ENCODE measurements around the gene ZNF493. TPM values are rescaled to one million over a fixed set of nuclear protein-coding genes. Genes with fewer than 3 reads are reported as not detected.

The ZNF493 gene
- total and polyA plus RNA-seq, 3 experiments from 2014 or later = 13.3 to 15.7 (median 15.1) TPM

- peaks cover 0 to 12% (median 0%) of the 10 kb centered on the region in 5 donors for H3K9me3 Mint-ChIP-seq
- ChIA-PET POLR2A (no interaction called here), CTCF (interaction anchor here (1.7 kb wide), 1 partner anchor 9 kb away, joined by 4 read pairs; no protein-coding TSS in a partner anchor)
- no peak overlapping the region for H3K27ac Mint-ChIP-seq
- no peak overlapping the region for H3K4me3 Mint-ChIP-seq
- peaks cover 57 to 74% (median 70%) of the 10 kb centered on the region in 3 donors for H3K4me1 Mint-ChIP-seq
- DNase-seq = no peak
- H3K27me3 Mint-ChIP-seq = no peaks in the 10 kb centered on the region
- H3K36me3 ChIP-seq (ENCODE audit: insufficient read depth, low read length) = peaks cover 11% of the 10 kb centered on the region
- peaks cover 20% of the 10 kb centered on the region for H3K4me1 ChIP-seq (ENCODE audit: insufficient read depth, low read length)
- H3K27ac ChIP-seq (ENCODE audit: low read depth, low read length) = no peak overlapping the region
- no peak overlapping the region for H3K4me3 ChIP-seq (ENCODE audit: low read length)
- peaks cover 4% of the 10 kb centered on the region for H3K9me3 ChIP-seq (ENCODE audit: low read length)
- H3K36me3 Mint-ChIP-seq = peaks cover 36 to 65% (median 52%) of the 10 kb centered on the region in 3 donors
- H3K27me3 ChIP-seq (ENCODE audit: insufficient read depth, low read length, poor library complexity, severe bottlenecking) = no peaks in the 10 kb centered on the region
These were observed 5.5 kb downstream of the ZNF493 start for GRCh38 chr19:21402303-21402985.

- peaks cover 51 to 81% (median 78%) of the 10 kb centered on the region in 3 donors for H3K36me3 Mint-ChIP-seq
- ChIA-PET CTCF (no interaction called here), POLR2A (no interaction called here)
- Histone ChIP-seq H3K4me1 (ENCODE audit: insufficient read depth, low read length) (no peaks in the 10 kb centered on the region), H3K4me3 (ENCODE audit: low read length) (no peak overlapping the region), H3K27me3 (ENCODE audit: insufficient read depth, low read length, poor library complexity, severe bottlenecking) (no peaks in the 10 kb centered on the region), H3K36me3 (ENCODE audit: insufficient read depth, low read length) (peaks cover 11% of the 10 kb centered on the region), H3K27ac (ENCODE audit: low read depth, low read length) (no peak overlapping the region), H3K9me3 (ENCODE audit: low read length) (peaks cover 5% of the 10 kb centered on the region)
- no peak overlapping the region for H3K27ac Mint-ChIP-seq
- peaks cover 14 to 57% (median 31%) of the 10 kb centered on the region in 5 donors for H3K9me3 Mint-ChIP-seq
- H3K4me1 Mint-ChIP-seq = peaks cover 4 to 8% (median 8%) of the 10 kb centered on the region in 3 donors
- H3K4me3 Mint-ChIP-seq = no peak overlapping the region
- DNase-seq = no peak
- no peaks in the 10 kb centered on the region for H3K27me3 Mint-ChIP-seq
These were observed 13.2 kb downstream of the ZNF493 start for GRCh38 chr19:21410166-21410565.

- no peak overlapping the region for H3K27ac ChIP-seq (ENCODE audit: low read depth, low read length)
- ChIA-PET CTCF (no interaction called here), POLR2A (no interaction called here)
- H3K36me3 ChIP-seq (ENCODE audit: insufficient read depth, low read length) = no peaks in the 10 kb centered on the region
- H3K27me3 ChIP-seq (ENCODE audit: insufficient read depth, low read length, poor library complexity, severe bottlenecking) = no peaks in the 10 kb centered on the region
- no peak overlapping the region for H3K4me3 ChIP-seq (ENCODE audit: low read length)
- no peaks in the 10 kb centered on the region for H3K27me3 Mint-ChIP-seq
- peaks cover 43% of the 10 kb centered on the region for H3K9me3 ChIP-seq (ENCODE audit: low read length)
- no peak for DNase-seq
- no peak overlapping the region for H3K27ac Mint-ChIP-seq
- no peaks in the 10 kb centered on the region for H3K4me1 Mint-ChIP-seq
- peaks cover 71 to 96% (median 91%) of the 10 kb centered on the region in 5 donors for H3K9me3 Mint-ChIP-seq
- no peaks in the 10 kb centered on the region for H3K4me1 ChIP-seq (ENCODE audit: insufficient read depth, low read length)
- H3K4me3 Mint-ChIP-seq = no peak overlapping the region
- peaks cover 14 to 74% (median 71%) of the 10 kb centered on the region in 3 donors for H3K36me3 Mint-ChIP-seq
These were observed 25.3 kb downstream of the ZNF493 start for GRCh38 chr19:21422244-21422643.

GRCh38 chr19:21423057-21424041 lies 26.4 kb downstream of the ZNF493 start:
- Histone ChIP-seq H3K27ac (ENCODE audit: low read depth, low read length) (no peak overlapping the region), H3K4me3 (ENCODE audit: low read length) (no peak overlapping the region), H3K27me3 (ENCODE audit: insufficient read depth, low read length, poor library complexity, severe bottlenecking) (no peaks in the 10 kb centered on the region), H3K36me3 (ENCODE audit: insufficient read depth, low read length) (no peaks in the 10 kb centered on the region), H3K9me3 (ENCODE audit: low read length) (peaks cover 43% of the 10 kb centered on the region), H3K4me1 (ENCODE audit: insufficient read depth, low read length) (no peaks in the 10 kb centered on the region)
- Mint-ChIP-seq H3K27me3 (no peaks in the 10 kb centered on the region), H3K9me3 (peaks cover 63 to 92% (median 83%) of the 10 kb centered on the region in 5 donors), H3K4me3 (no peak overlapping the region), H3K36me3 (peaks cover 8 to 63% (median 60%) of the 10 kb centered on the region in 3 donors), H3K27ac (no peak overlapping the region), H3K4me1 (no peaks in the 10 kb centered on the region)
- ChIA-PET POLR2A (no interaction called here), CTCF (no interaction called here)
- DNase-seq = no peak

- Histone ChIP-seq H3K4me1 (ENCODE audit: insufficient read depth, low read length) (no peaks in the 10 kb centered on the region), H3K9me3 (ENCODE audit: low read length) (peaks cover 39% of the 10 kb centered on the region), H3K36me3 (ENCODE audit: insufficient read depth, low read length) (no peaks in the 10 kb centered on the region), H3K4me3 (ENCODE audit: low read length) (no peak overlapping the region), H3K27me3 (ENCODE audit: insufficient read depth, low read length, poor library complexity, severe bottlenecking) (no peaks in the 10 kb centered on the region), H3K27ac (ENCODE audit: low read depth, low read length) (no peak overlapping the region)
- Mint-ChIP-seq H3K27ac (no peak overlapping the region), H3K4me3 (no peak overlapping the region), H3K36me3 (peaks cover 2 to 10% (median 7%) of the 10 kb centered on the region in 3 donors), H3K9me3 (peaks cover 49 to 83% (median 72%) of the 10 kb centered on the region in 5 donors), H3K27me3 (peaks cover 0 to 1% of the 10 kb centered on the region in 2 donors), H3K4me1 (no peaks in the 10 kb centered on the region)
- CTCF ChIA-PET = no interaction called here
- DNase-seq = no peak
- POLR2A ChIA-PET = no interaction called here
These were observed 33.7 kb downstream of the ZNF493 start for GRCh38 chr19:21430675-21431074.

GRCh38 chr19:21432590-21432989 lies 35.7 kb downstream of the ZNF493 start:
- Histone ChIP-seq H3K9me3 (ENCODE audit: low read length) (peaks cover 46% of the 10 kb centered on the region), H3K27ac (ENCODE audit: low read depth, low read length) (no peak overlapping the region), H3K4me1 (ENCODE audit: insufficient read depth, low read length) (no peaks in the 10 kb centered on the region), H3K27me3 (ENCODE audit: insufficient read depth, low read length, poor library complexity, severe bottlenecking) (no peaks in the 10 kb centered on the region), H3K36me3 (ENCODE audit: insufficient read depth, low read length) (no peaks in the 10 kb centered on the region), H3K4me3 (ENCODE audit: low read length) (no peak overlapping the region)
- Mint-ChIP-seq H3K9me3 (peaks cover 43 to 85% (median 76%) of the 10 kb centered on the region in 5 donors), H3K4me1 (no peaks in the 10 kb centered on the region), H3K36me3 (peaks cover 2 to 11% (median 7%) of the 10 kb centered on the region in 3 donors), H3K4me3 (no peak overlapping the region), H3K27me3 (peaks cover 0 to 1% of the 10 kb centered on the region in 2 donors), H3K27ac (no peak overlapping the region)
- no peak for DNase-seq
- CTCF ChIA-PET = no interaction called here
- POLR2A ChIA-PET = no interaction called here

- H3K27me3 Mint-ChIP-seq = peaks cover 0 to 1% of the 10 kb centered on the region in 2 donors
- ChIA-PET POLR2A (no interaction called here), CTCF (no interaction called here)
- no peaks in the 10 kb centered on the region for H3K4me1 ChIP-seq (ENCODE audit: insufficient read depth, low read length)
- no peak overlapping the region for H3K27ac ChIP-seq (ENCODE audit: low read depth, low read length)
- H3K4me3 ChIP-seq (ENCODE audit: low read length) = no peak overlapping the region
- peaks cover 43 to 89% (median 86%) of the 10 kb centered on the region in 5 donors for H3K9me3 Mint-ChIP-seq
- peaks cover 44% of the 10 kb centered on the region for H3K9me3 ChIP-seq (ENCODE audit: low read length)
- H3K27ac Mint-ChIP-seq = no peak overlapping the region
- H3K36me3 ChIP-seq (ENCODE audit: insufficient read depth, low read length) = no peaks in the 10 kb centered on the region
- H3K36me3 Mint-ChIP-seq = peaks cover 2 to 15% (median 7%) of the 10 kb centered on the region in 3 donors
- H3K4me3 Mint-ChIP-seq = no peak overlapping the region
- no peaks in the 10 kb centered on the region for H3K27me3 ChIP-seq (ENCODE audit: insufficient read depth, low read length, poor library complexity, severe bottlenecking)
- DNase-seq = no peak
- H3K4me1 Mint-ChIP-seq = no peaks in the 10 kb centered on the region
These were observed 37.6 kb downstream of the ZNF493 start for GRCh38 chr19:21434516-21434915.
